ENCODE measurements around the gene PPM1B.
"Not testable (repeated sequence)": the region's sequence is repeated elsewhere in the genome, so short reads cannot be mapped to it uniquely, and the experiment has no call there.

PPM1B gene

GRCh38 chr2:44203542-44203941, 34.9 kb downstream of the PPM1B start:
- no peak for DNase-seq

GRCh38 chr2:44205169-44205568, 36.5 kb downstream of the PPM1B start:
- no peak for DNase-seq

GRCh38 chr2:44207102-44207501, 38.4 kb downstream of the PPM1B start:
- no peak for DNase-seq

- not testable (repeated sequence) for DNase-seq
Measured at GRCh38 chr2:44207648-44208047, 39.0 kb downstream of the PPM1B start.

GRCh38 chr2:44210362-44210761, 41.7 kb downstream of the PPM1B start:
- DNase-seq = no peak

GRCh38 chr2:44211183-44211582, 42.5 kb downstream of the PPM1B start:
- DNase-seq = no peak

- no peak for DNase-seq
Measured at GRCh38 chr2:44212302-44212701, 43.6 kb downstream of the PPM1B start.

GRCh38 chr2:44215827-44216226, 47.2 kb downstream of the PPM1B start:
- DNase-seq = no peak

- no peak for DNase-seq
Measured at GRCh38 chr2:44218771-44219170, 50.1 kb downstream of the PPM1B start.

GRCh38 chr2:44226753-44227152, 58.1 kb downstream of the PPM1B start:
- DNase-seq = no peak

GRCh38 chr2:44230378-44230777, 61.7 kb downstream of the PPM1B start:
- DNase-seq = no peak

GRCh38 chr2:44233450-44234128, 64.9 kb downstream of the PPM1B start:
- no peak for DNase-seq

GRCh38 chr2:44237221-44237620, 68.5 kb downstream of the PPM1B start:
- DNase-seq = no peak

GRCh38 chr2:44242904-44243303, 74.2 kb downstream of the PPM1B start:
- no peak for DNase-seq

GRCh38 chr2:44244135-44244871, 75.6 kb downstream of the PPM1B start:
- DNase-seq = peak; percentile 92

GRCh38 chr2:44245083-44245861, 76.6 kb downstream of the PPM1B start:
- peak; percentile 31 for DNase-seq

GRCh38 chr2:44246436-44246835, 77.8 kb downstream of the PPM1B start:
- no peak for DNase-seq

GRCh38 chr2:44246840-44247369, 78.2 kb downstream of the PPM1B start:
- no peak for DNase-seq

- no peak for DNase-seq
Measured at GRCh38 chr2:44247924-44248323, 79.2 kb downstream of the PPM1B start.

- DNase-seq = not testable (repeated sequence)
Measured at GRCh38 chr2:44249269-44249668, 80.6 kb downstream of the PPM1B start.

GRCh38 chr2:44250376-44250775, 81.7 kb downstream of the PPM1B start:
- no peak for DNase-seq

- no peak for DNase-seq
Measured at GRCh38 chr2:44254023-44254422, 85.3 kb downstream of the PPM1B start.

GRCh38 chr2:44255704-44256103, 87.0 kb downstream of the PPM1B start:
- not testable (repeated sequence) for DNase-seq
